GM19438 (cell line): Measurements from ENCODE around the gene CLDN19.
A peak's percentile ranks its signal among the peaks of the same experiment; 100 is the strongest.

Source experiments
- ATAC-seq: cut with Tn5 transposase; IDR thresholded peaks from one replicate; pipeline ENCODE4 v1.9.1; 2021; ENCODE audit warnings: low read depth; ENCODE audit not compliant: unreplicated experiment

CLDN19 gene

DNA sequence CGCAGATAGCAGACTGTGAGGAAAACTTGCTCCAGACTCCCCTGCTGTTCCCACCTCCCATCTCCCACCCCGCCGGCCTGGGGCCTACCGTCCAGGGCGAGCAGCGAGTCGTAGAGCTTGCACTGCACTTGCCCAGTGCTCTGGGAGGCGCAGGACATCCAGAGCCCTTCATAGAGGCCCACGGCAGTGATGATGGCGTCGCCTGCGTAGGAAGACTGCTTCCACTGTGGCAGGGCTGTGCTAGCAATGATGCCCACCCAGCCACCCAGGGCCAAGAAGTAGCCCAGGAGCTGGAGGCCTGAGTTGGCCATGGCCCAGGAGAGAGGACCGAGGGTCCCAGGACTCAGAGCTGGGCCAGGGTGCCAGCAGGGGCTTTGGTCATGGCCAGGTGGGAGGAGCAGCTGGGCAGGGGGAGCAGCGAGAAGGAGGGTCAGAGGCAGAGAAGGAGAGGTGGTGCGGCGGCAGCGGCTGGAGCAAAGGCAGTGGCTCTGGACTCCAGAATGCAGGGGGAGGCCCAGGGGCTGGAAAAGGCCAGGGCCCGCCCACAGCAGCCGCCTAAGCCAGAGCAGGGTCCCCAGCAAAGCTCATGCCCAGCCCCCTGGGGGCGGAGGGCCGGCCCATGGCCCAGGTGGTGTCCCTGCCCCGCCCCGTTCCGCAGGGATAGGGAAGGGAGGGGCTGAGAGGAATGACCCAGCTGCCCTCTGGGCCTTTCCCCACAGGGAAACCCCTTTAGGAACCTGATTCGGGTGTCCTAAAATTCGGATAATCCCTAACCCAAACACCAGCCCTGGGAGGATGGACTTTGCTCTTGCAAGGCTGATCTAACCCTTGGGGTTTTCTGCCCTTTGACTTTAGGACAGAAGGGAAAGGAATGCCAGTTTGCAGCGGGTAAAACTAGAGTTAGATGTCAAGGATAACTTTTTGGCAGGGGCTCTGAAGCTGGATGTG lies at the start of gene CLDN19:
Gene CLDN19 (minus strand): TSS at position 484 of the 948 bp plus-strand sequence. CDS start 173 bp downstream, at position 311.
- ATAC-seq, result no peak

- ATAC-seq, result no peak
These were observed 48.0 kb upstream of the CLDN19 start for GRCh38 chr1:42788021-42788420.

DNA sequence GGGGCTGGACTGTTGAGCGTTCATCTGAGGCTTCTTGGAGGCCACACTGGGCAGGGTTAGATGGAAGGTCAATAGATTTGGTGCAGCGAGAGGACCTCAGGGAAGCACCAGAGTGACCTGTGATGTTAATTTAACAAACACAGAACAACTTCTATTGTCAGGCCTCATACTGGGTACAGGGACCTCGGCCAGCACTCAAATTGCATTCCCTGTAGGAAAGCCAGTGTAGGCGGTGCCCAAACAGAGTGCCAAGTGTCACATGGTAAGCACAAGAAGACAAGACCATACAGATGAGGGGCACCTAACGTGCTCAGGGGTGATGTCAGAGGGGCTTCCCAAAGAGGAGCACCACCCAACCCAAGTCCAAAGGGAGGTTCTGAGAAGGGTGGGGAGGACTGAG lies 46.1 kb upstream of the CLDN19 start:
- no peak for ATAC-seq

DNA sequence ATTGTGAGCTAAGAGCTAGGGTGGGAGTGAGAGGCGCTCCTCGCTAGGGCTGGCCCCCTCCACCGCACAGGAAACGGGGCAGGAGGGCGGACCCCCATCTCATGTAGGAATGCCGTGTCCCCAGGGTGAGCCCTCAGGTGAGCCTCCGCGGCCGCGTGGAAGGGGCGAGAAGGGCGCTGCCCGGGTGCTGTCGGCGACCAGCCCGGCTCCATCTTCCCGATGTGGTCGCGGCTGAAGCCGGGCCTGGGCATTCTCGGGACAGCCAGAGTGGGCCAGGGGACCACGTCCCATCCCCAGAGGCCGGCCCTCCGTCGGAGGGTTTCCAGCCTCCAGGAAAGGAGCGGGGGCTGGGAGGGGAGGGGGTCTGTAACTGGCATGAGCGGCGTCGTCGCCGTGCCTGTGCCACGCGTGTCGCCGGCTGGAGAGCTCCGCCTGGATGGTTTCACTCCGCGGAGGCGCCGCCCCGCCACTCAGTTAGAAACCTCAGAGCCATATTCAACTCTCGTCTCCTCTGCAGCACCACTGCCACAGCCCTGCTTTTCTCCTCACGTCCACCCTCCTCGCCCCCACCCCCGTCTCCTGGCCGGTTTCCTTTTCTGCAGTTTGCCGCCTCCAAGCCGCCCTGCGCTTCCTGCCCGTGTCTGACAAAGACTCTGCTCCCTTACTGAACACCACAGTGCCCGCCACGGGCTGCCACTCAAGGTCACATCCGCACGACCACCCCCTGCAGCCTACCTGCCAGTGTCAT lies 45.1 kb upstream of the CLDN19 start, which contains the start of gene TMEM269:
Gene TMEM269 (plus strand): TSS at position 46 of the 748 bp plus-strand sequence. CDS start 4,903 bp downstream, outside the sequence.
- no peak for ATAC-seq

- ATAC-seq, result no peak
These were observed 44.5 kb upstream of the CLDN19 start for GRCh38 chr1:42784547-42784945.

GRCh38 chr1:42783092-42783491 lies 43.1 kb upstream of the CLDN19 start:
- no peak for ATAC-seq

- ATAC-seq, result no peak
These were observed 40.1 kb upstream of the CLDN19 start for GRCh38 chr1:42780176-42780575.

DNA sequence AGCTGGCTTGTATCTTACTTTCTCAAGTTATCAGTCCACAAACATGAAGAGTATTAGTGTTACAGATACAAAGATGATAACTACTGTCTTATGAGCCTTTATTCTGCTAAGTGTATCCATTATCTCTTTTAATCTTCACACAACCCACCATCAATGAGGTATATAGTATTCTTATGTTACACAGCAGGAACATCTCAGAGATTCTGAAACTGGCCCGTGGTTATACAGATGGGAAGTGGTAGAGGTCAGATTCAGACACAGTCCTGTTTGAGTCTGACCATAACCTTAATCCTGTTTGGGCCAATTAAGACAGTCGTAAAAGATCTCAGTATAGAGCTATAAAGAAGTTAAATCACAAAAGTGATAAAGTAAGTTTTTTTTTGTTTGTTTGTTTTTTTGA lies 39.7 kb upstream of the CLDN19 start:
- ATAC-seq, result no peak

- ATAC-seq, result no peak
These were observed 37.8 kb upstream of the CLDN19 start for GRCh38 chr1:42777852-42778251.

GRCh38 chr1:42776502-42776901 lies 36.5 kb upstream of the CLDN19 start:
- ATAC-seq, result no peak

- ATAC-seq, result no peak
These were observed 35.0 kb upstream of the CLDN19 start for GRCh38 chr1:42774928-42775526.

- ATAC-seq, result no peak
These were observed 33.4 kb upstream of the CLDN19 start for GRCh38 chr1:42773420-42773819.

- no peak for ATAC-seq
These were observed 29.8 kb upstream of the CLDN19 start for GRCh38 chr1:42769811-42770210.

GRCh38 chr1:42768172-42768571 lies 28.1 kb upstream of the CLDN19 start:
- no peak for ATAC-seq

DNA sequence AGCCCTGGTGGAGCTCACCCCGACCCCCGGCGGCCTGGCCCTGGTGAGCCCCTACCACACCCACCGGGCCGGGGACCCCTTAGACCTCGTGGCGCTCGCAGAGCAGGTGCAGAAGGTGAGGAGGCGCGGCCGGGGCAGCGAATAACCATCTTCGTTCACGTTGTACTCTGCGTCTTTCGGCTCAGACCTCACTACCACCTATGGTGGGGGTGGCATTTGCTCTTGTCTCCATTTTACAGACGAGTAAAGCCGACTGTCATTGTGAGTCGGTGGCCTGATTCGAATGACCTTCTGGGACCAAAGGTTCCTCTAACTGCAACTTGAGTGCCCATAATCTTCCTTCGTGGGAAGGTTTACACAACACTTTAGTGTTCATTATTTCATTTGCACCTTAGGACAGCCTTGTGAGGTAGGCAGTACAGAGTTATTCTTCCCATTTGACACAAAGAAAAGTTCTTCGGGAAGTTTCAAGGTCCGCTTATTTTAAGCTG lies 27.5 kb upstream of the CLDN19 start:
- peak; percentile 1 for ATAC-seq

GRCh38 chr1:42766741-42767509 lies 26.9 kb upstream of the CLDN19 start, which contains the start of the genes C1orf50 and P3H1:
C1orf50 (plus strand) TSS chr1:42767249; CDS start chr1:42767312, 63 bp downstream.
P3H1 (minus strand) TSS chr1:42767028; CDS start chr1:42766971, 57 bp downstream.
- ATAC-seq, result peak; percentile 89

GRCh38 chr1:42765832-42766740 lies 26.1 kb upstream of the CLDN19 start:
- ATAC-seq, result peak; percentile 22

DNA sequence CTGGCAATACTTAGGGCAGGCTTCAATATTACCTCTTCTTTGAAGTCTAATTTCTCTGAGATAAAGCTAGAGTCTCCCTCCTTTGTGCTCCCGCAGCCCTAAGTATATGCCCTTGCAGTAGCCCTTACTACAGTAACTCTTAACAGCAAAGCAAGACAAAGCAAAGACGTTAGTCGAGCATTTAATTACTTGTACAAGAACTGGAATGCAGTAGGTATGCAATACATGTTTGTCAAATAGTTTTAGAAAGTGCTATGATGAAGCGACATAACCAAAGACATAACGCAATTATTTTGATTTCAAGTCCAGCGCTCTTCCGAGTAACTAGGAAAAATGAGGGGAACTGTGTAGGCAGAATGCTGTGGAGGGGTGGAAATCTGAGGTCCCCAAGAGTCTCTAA lies 25.2 kb upstream of the CLDN19 start:
- no peak for ATAC-seq

DNA sequence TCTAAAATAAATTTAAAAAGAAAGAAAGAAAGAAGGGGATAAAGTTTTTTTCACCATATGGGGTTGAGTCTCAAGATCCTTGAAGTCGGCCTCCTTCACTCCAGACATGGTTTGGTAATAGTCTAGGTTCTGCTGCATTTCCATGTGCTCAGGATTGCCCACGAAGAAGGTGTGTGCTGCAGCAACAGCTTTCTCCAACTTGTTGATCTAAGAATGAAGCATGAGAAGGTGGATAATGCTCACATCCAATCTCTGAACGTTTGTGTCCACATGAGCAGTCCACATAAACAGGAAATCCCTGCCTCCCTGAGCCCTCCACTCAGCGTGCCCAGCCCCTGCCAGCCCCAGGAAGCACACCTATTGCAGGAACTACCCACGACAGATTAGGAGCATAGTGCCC lies 22.2 kb upstream of the CLDN19 start:
- no peak for ATAC-seq
